OCI-LY7 (cell line): ENCODE results near the gene XDH.

Source experiments
- CTCF ChIP-seq: fragments of 200-600 bp; sonication (generic); conservative IDR thresholded peaks from 2 replicates; pipeline ENCODE4 v1.5.1; 2014; ENCODE audit warnings: mild to moderate bottlenecking, antibody characterized with exemption, low read length, moderate library complexity, mixed read lengths
- EZH2phosphoT487 ChIP-seq: fragments of 200-600 bp; sonication (generic); IDR thresholded peaks from 2 replicates; pipeline ENCODE4 v1.6.1; 2018; ENCODE audit warnings: low read depth, borderline replicate concordance, mild to moderate bottlenecking, mixed run types, antibody characterized with exemption, low read length, moderate library complexity, mixed read lengths

GRCh38 chr2:31457651-31458050, 43.1 kb upstream of the XDH start:
- TF ChIP-seq CTCF (no peak), EZH2phosphoT487 (no peak)
